Progenitor cell of endocrine pancreas (in vitro differentiated cells): Measurements from ENCODE around the gene TSHB. TPM values are rescaled to one million over a fixed set of nuclear protein-coding genes. Genes with fewer than 3 reads are reported as not detected.
A peak's percentile ranks its signal among the peaks of the same experiment; 100 is the strongest.

ENCODE experiments used
- DNase-seq: peaks from one replicate; pipeline ENCODE4 v3.0.0; 2021; ENCODE audit warnings: low spot score; ENCODE audit not compliant: unreplicated experiment
- H3K27ac Mint-ChIP-seq: 2 replicates; pipeline ENCODE4 v1.8.0; 2021; ENCODE audit warnings: mild to moderate bottlenecking, moderate library complexity, mixed read lengths
- H3K27me3 Mint-ChIP-seq: 2 replicates; pipeline ENCODE4 v1.8.0; 2021; ENCODE audit warnings: mixed read lengths
- H3K36me3 Mint-ChIP-seq: 2 replicates; pipeline ENCODE4 v1.8.0; 2022; ENCODE audit warnings: mixed read lengths; ENCODE audit not compliant: insufficient read depth
- H3K4me1 Mint-ChIP-seq: 2 replicates; pipeline ENCODE4 v1.8.0; 2021; ENCODE audit warnings: low read depth, mixed read lengths
- H3K4me3 Mint-ChIP-seq: 2 replicates; pipeline ENCODE4 v1.8.0; 2021; ENCODE audit warnings: low read depth, mild to moderate bottlenecking, moderate library complexity, mixed read lengths
- H3K9me3 Mint-ChIP-seq: 2 replicates; pipeline ENCODE4 v1.8.0; 2021; ENCODE audit warnings: low read depth, mixed read lengths
- total RNA-seq: library from RNA; stranded (reverse); gene quantifications from 2 replicates; pipeline ENCODE4 v1.2.1, GENCODE V29; 2021
- TF ChIP-seq, protein P1 (sequence below): fragments of 200-600 bp; sonication (generic); IDR thresholded peaks from one replicate; pipeline ENCODE4 v1.5.0; 2021; ENCODE audit warnings: antibody characterized with exemption, mild to moderate bottlenecking; ENCODE audit not compliant: unreplicated experiment

TSHB gene
- total RNA-seq, 1 donor from 2014 or later = not detected

DNA sequence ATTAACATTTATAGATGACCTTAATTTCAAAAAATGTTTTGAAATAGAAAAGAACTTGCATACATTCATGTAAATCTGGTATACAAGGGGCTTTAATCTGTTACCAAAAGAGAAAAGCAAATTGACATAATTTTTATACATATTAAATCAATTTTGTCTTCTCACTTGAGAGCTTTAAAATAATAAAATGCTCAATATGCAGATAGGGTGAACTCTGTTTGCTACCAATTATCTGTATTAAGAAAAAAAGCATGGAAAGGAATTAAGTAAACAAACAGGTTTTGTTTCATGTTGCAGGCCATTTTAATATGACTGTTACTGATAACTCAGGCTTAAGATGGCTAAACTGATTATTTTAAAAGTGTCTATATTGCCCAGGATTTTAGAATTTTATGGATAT is 6.0 kb upstream of the TSHB start:
- no peaks in the 10 kb centered on the region for H3K27me3 Mint-ChIP-seq
- H3K27ac Mint-ChIP-seq = no peak overlapping the region
- no peak overlapping the region for H3K4me3 Mint-ChIP-seq
- TF ChIP-seq, protein P1, sequence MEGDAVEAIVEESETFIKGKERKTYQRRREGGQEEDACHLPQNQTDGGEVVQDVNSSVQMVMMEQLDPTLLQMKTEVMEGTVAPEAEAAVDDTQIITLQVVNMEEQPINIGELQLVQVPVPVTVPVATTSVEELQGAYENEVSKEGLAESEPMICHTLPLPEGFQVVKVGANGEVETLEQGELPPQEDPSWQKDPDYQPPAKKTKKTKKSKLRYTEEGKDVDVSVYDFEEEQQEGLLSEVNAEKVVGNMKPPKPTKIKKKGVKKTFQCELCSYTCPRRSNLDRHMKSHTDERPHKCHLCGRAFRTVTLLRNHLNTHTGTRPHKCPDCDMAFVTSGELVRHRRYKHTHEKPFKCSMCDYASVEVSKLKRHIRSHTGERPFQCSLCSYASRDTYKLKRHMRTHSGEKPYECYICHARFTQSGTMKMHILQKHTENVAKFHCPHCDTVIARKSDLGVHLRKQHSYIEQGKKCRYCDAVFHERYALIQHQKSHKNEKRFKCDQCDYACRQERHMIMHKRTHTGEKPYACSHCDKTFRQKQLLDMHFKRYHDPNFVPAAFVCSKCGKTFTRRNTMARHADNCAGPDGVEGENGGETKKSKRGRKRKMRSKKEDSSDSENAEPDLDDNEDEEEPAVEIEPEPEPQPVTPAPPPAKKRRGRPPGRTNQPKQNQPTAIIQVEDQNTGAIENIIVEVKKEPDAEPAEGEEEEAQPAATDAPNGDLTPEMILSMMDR = no peak
- peaks cover 3% of the 10 kb centered on the region for H3K9me3 Mint-ChIP-seq
- peaks cover 2% of the 10 kb centered on the region for H3K36me3 Mint-ChIP-seq
- DNase-seq = no peak
- no peaks in the 10 kb centered on the region for H3K4me1 Mint-ChIP-seq

DNA sequence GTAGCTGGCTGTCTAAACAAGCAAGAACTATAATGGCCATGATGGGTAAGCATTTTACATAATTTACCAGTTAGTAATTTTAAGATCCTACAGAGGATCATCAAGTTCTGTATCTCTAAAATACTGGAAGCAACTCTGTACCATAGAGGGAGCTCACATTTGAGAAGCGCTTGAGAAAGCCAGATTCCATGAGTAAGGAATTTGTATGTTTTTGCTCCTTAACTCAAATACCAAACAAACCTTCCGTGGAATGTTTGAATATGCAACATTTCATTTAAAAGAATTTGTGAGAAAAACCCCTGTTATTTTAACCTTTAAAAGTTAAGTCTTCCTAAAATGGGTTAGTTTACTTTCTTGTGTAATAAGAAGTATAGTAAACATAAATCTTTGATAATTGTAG is 2.0 kb downstream of the TSHB start:
- Mint-ChIP-seq H3K27ac (no peak overlapping the region), H3K4me1 (no peaks in the 10 kb centered on the region), H3K27me3 (no peaks in the 10 kb centered on the region), H3K36me3 (no peaks in the 10 kb centered on the region), H3K9me3 (peaks cover 3% of the 10 kb centered on the region), H3K4me3 (no peak overlapping the region)
- DNase-seq = no peak
- TF ChIP-seq, protein P1 = no peak

DNA sequence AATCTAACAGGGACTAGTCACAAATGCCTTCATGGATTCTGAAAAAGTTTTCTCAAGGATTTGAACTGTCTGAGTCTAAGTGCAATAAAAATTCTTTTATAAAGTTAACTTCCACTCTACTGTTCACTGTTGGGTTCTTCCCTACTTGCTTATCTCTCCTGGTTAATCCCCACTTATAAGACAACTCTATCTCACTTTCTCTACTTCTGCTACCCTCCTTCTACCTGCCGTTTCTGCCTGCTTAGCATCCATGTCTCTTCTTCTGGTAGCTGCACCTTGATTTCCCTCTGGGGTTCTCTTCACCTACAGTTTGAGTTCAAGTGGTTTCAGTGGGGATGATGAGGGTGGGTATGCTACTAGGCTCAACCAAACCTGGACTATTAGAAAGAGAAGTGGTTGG is 6.0 kb downstream of the TSHB start:
- no peaks in the 10 kb centered on the region for H3K36me3 Mint-ChIP-seq
- TF ChIP-seq, protein P1 = no peak
- H3K27me3 Mint-ChIP-seq = no peaks in the 10 kb centered on the region
- H3K9me3 Mint-ChIP-seq = no peaks in the 10 kb centered on the region
- H3K4me3 Mint-ChIP-seq = no peak overlapping the region
- no peak for DNase-seq
- H3K4me1 Mint-ChIP-seq = no peaks in the 10 kb centered on the region
- H3K27ac Mint-ChIP-seq = no peak overlapping the region

DNA sequence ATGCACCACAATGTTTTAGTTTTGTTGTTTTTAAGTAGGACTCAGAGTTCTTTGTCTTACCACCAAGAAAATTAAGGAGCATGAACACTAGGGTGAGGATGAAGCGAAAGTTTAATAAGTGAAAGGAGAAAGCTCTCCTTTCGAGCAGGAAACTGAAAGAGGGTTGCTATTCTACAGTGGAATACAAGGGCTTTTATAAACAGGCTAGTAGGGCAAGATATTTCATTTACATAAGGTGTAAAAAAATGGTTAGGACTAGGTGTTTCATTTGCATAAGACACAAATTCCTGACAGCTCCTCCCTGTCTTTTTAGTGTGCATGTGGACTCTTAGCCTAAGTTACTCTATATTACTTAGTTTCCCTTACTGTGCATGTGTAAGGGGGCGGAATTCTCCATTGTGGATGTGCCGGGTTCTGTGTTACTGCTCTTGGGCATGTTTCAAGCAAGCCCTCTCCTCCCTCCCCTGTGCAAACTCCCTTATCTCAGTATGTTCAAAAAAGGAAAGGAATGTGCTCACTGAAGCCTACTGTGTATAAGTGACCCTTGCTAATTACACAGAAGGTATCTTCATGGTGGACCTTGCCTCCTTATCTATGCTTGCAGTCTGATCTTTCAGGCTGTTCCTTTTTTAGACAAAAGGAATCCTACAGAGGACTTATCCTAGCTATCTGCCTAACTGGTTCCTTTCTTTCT is 7.3 kb downstream of the TSHB start:
- TF ChIP-seq, protein P1 = no peak

DNA sequence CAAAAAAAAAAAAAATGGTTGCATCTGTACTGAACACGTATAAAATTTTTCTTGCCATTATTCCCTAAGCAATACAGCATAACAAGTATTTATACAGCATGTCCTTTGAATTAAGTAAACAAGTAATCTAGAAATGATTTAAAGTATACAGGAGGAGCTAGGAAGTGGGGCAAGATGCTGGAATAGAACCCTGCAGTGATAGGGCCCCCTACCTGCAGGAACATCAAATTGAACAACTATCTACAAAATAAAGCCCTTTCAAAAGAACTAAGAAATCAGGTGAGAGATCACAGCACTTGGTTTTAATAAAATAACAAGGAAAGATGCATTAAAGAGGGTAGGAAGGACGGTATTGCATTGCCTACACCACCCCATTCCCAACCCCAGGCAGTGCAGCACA is 10.9 kb downstream of the TSHB start:
- DNase-seq = no peak
- no peak overlapping the region for H3K27ac Mint-ChIP-seq
- TF ChIP-seq, protein P1 = peak; percentile 16
- H3K9me3 Mint-ChIP-seq = peaks cover 2% of the 10 kb centered on the region
- no peaks in the 10 kb centered on the region for H3K27me3 Mint-ChIP-seq
- H3K36me3 Mint-ChIP-seq = peaks cover 10% of the 10 kb centered on the region
- no peak overlapping the region for H3K4me3 Mint-ChIP-seq
- peaks cover 8% of the 10 kb centered on the region for H3K4me1 Mint-ChIP-seq

More for the DNA sequence above, 7.3 kb downstream of the TSHB start:
- Mint-ChIP-seq H3K27ac (no peak overlapping the region), H3K27me3 (no peaks in the 10 kb centered on the region), H3K4me3 (no peak overlapping the region), H3K9me3 (no peaks in the 10 kb centered on the region), H3K4me1 (no peaks in the 10 kb centered on the region), H3K36me3 (no peaks in the 10 kb centered on the region)
- no peak for DNase-seq
